ENCODE results near the gene DECR2. TPM values are rescaled to one million over a fixed set of nuclear protein-coding genes. Genes with fewer than 3 reads are reported as not detected.
"Not testable (repeated sequence)": the region's sequence is repeated elsewhere in the genome, so short reads cannot be mapped to it uniquely, and the experiment has no call there.

DECR2 gene
- total RNA-seq, 2 donors from 2014 or later, result 12.6 to 14.6 TPM

- Mint-ChIP-seq H3K9me3 (no peaks in the 10 kb centered on the region), H3K36me3 (no peaks in the 10 kb centered on the region), H3K27ac (peak overlapping the region in 1 of 2 donors; percentile 75)
- DNase-seq (ENCODE audit: low spot score in 2 of 2) (no peak), ATAC-seq (no peak)
These were observed 4.1 kb downstream of the DECR2 start for GRCh38 chr16:405548-406506.

- no peaks in the 10 kb centered on the region for H3K9me3 Mint-ChIP-seq
- DNase-seq (ENCODE audit: low spot score in 2 of 2) (no peak), ATAC-seq (no peak)
- H3K36me3 Mint-ChIP-seq, result no peaks in the 10 kb centered on the region
- no peak overlapping the region for H3K27ac Mint-ChIP-seq
These were observed 5.6 kb downstream of the DECR2 start for GRCh38 chr16:407253-407652.

GRCh38 chr16:410516-411178, 9.0 kb downstream of the DECR2 start:
- ATAC-seq (no peak), DNase-seq (ENCODE audit: low spot score in 2 of 2) (no peak)
- Mint-ChIP-seq H3K9me3 (no peaks in the 10 kb centered on the region), H3K27ac (no peak overlapping the region), H3K36me3 (no peaks in the 10 kb centered on the region)

- ATAC-seq, result no peak
- DNase-seq (ENCODE audit: low spot score in 2 of 2), result no peak
- no peak overlapping the region for H3K27ac Mint-ChIP-seq
- H3K36me3 Mint-ChIP-seq, result no peaks in the 10 kb centered on the region
- no peaks in the 10 kb centered on the region for H3K9me3 Mint-ChIP-seq
These were observed 10.0 kb downstream of the DECR2 start for GRCh38 chr16:411576-412265.

GRCh38 chr16:414395-415169, 12.9 kb downstream of the DECR2 start:
- H3K27ac Mint-ChIP-seq, result no peak overlapping the region
- no peaks in the 10 kb centered on the region for H3K9me3 Mint-ChIP-seq
- DNase-seq (ENCODE audit: low spot score in 2 of 2) (no peak), ATAC-seq (no peak)
- H3K36me3 Mint-ChIP-seq, result no peaks in the 10 kb centered on the region

GRCh38 chr16:415170-415498, 13.4 kb downstream of the DECR2 start:
- not testable (repeated sequence) for ATAC-seq; DNase-seq (ENCODE audit: low spot score in 2 of 2); H3K27ac Mint-ChIP-seq; H3K36me3 Mint-ChIP-seq; H3K9me3 Mint-ChIP-seq

- not testable (repeated sequence) for H3K36me3 Mint-ChIP-seq; DNase-seq (ENCODE audit: low spot score in 2 of 2); ATAC-seq; H3K9me3 Mint-ChIP-seq; H3K27ac Mint-ChIP-seq
These were observed 20.5 kb downstream of the DECR2 start for GRCh38 chr16:422179-422578.

- Mint-ChIP-seq H3K9me3 (no peaks in the 10 kb centered on the region), H3K27ac (peak overlapping the region in 1 of 2 donors; percentile 60), H3K36me3 (peaks cover 0 to 6% of the 10 kb centered on the region in 2 donors)
- DNase-seq (ENCODE audit: low spot score in 2 of 2) (no peak), ATAC-seq (no peak)
These were observed 22.4 kb downstream of the DECR2 start for GRCh38 chr16:424033-424622.

GRCh38 chr16:424623-425081, 23.0 kb downstream of the DECR2 start:
- Mint-ChIP-seq H3K36me3 (peaks cover 0 to 6% of the 10 kb centered on the region in 2 donors), H3K9me3 (no peaks in the 10 kb centered on the region), H3K27ac (peak overlapping the region; percentile 60 to 61)
- DNase-seq (ENCODE audit: low spot score in 2 of 2), result no peak
- no peak for ATAC-seq

- DNase-seq (ENCODE audit: low spot score in 2 of 2), result peak; percentile 85 to 89
- peak within 1 kb of the TSS; percentile 61 to 72 for H3K27ac Mint-ChIP-seq
- H3K9me3 Mint-ChIP-seq, result no peaks in the 10 kb centered on the region
- peak; percentile 92 to 95 for ATAC-seq
- peaks cover 0 to 6% of the 10 kb centered on the region in 2 donors for H3K36me3 Mint-ChIP-seq
These were observed 23.5 kb downstream of the DECR2 start, which contains the start of gene RAB11FIP3 for GRCh38 chr16:425082-425718. TSS of gene RAB11FIP3 (plus strand) at chr16:425649. CDS start at chr16:426007, 358 bp downstream.

GRCh38 chr16:425740-426114, 24.0 kb downstream of the DECR2 start:
- DNase-seq (ENCODE audit: low spot score in 2 of 2) (peak; percentile 55 to 68), ATAC-seq (peak; percentile 68 to 75)
- Mint-ChIP-seq H3K9me3 (no peaks in the 10 kb centered on the region), H3K36me3 (peaks cover 0 to 6% of the 10 kb centered on the region in 2 donors), H3K27ac (peak overlapping the region in 1 of 2 donors; percentile 61)

- peak in 1 of 2 donors; percentile 4 for ATAC-seq
- Mint-ChIP-seq H3K36me3 (peaks cover 0 to 6% of the 10 kb centered on the region in 2 donors), H3K9me3 (no peaks in the 10 kb centered on the region), H3K27ac (peak overlapping the region in 1 of 2 donors; percentile 1)
- DNase-seq (ENCODE audit: low spot score in 2 of 2), result peak in 1 of 2 donors; percentile 18
These were observed 24.6 kb downstream of the DECR2 start for GRCh38 chr16:426115-426905.

- Mint-ChIP-seq H3K27ac (peak overlapping the region; percentile 1 to 73), H3K9me3 (no peaks in the 10 kb centered on the region), H3K36me3 (peaks cover 0 to 6% of the 10 kb centered on the region in 2 donors)
- DNase-seq (ENCODE audit: low spot score in 2 of 2), result no peak
- no peak for ATAC-seq
These were observed 25.2 kb downstream of the DECR2 start for GRCh38 chr16:426906-427249.

- ATAC-seq (no peak), DNase-seq (ENCODE audit: low spot score in 2 of 2) (no peak)
- Mint-ChIP-seq H3K36me3 (peaks cover 0 to 6% of the 10 kb centered on the region in 2 donors), H3K27ac (peak overlapping the region; percentile 1 to 73), H3K9me3 (no peaks in the 10 kb centered on the region)
These were observed 25.6 kb downstream of the DECR2 start for GRCh38 chr16:427250-427649.

- ATAC-seq (no peak), DNase-seq (ENCODE audit: low spot score in 2 of 2) (no peak)
- no peaks in the 10 kb centered on the region for H3K9me3 Mint-ChIP-seq
- no peak overlapping the region for H3K27ac Mint-ChIP-seq
- H3K36me3 Mint-ChIP-seq, result peaks cover 0 to 6% of the 10 kb centered on the region in 2 donors
These were observed 29.2 kb downstream of the DECR2 start for GRCh38 chr16:430904-431303.

All from activated naive CD4-positive, alpha-beta T cell treated with anti-CD3 and anti-CD28 coated beads, Interleukin-2, amount 50 U/mL, for 72 hours (primary cell).